Common myeloid progenitor, CD34-positive (primary cell): ENCODE data around the gene LRP4.

Experiments used
- CTCF ChIA-PET: fragments of 350-600 bp; sonication (Branson Sonifier 250); formaldehyde crosslinking; loops from one replicate; lab custom pipeline; 2021; ENCODE audit warnings: antibody characterized with exemption; lab: Charles Lee
- POLR2A ChIA-PET: fragments of 350-600 bp; sonication (Branson Sonifier 250); formaldehyde crosslinking; loops from one replicate; lab custom pipeline; 2021; ENCODE audit warnings: antibody characterized with exemption; lab: Charles Lee
- DNase-seq, 3 donors: peaks; one replicate each; pipeline versions ENCODE4 v3.0.0 to v3.0.0-alpha.2; 2013
- H3K27ac ChIP-seq, 2 experiments: 1 replicate in 1 of 2; 2 replicates in 1 of 2; pipeline ENCODE4 v1.7.0; 2013; ENCODE audit warnings: inconsistent platforms in 2 of 2, low read length in 2 of 2, mild to moderate bottlenecking in 2 of 2, low read depth in 1 of 2, moderate library complexity in 1 of 2; ENCODE audit not compliant: severe bottlenecking in 2 of 2, insufficient read depth in 1 of 2, poor library complexity in 1 of 2
- H3K27me3 ChIP-seq, 5 experiments: replicated peaks in 2 of 5; 1 replicate in 3 of 5; 2 replicates in 2 of 5; pipeline versions ENCODE4 v1.6.1 to v1.7.0; 2013; ENCODE audit warnings: low read length in 4 of 5, mild to moderate bottlenecking in 2 of 5, moderate library complexity in 2 of 5, inconsistent platforms in 1 of 5; ENCODE audit not compliant: insufficient read depth in 5 of 5, control insufficient read depth in 4 of 5
- H3K36me3 ChIP-seq, 4 experiments: 1 replicate in 2 of 4; 2 replicates in 2 of 4; pipeline versions ENCODE4 v1.6.1 to v1.7.0; 2013; ENCODE audit warnings: low read length in 3 of 4, control low read depth in 1 of 4, mild to moderate bottlenecking in 1 of 4; ENCODE audit not compliant: control insufficient read depth in 4 of 4, insufficient read depth in 4 of 4
- H3K4me1 ChIP-seq, 4 experiments: 1 replicate in 3 of 4; 2 replicates in 1 of 4; pipeline versions ENCODE4 v1.6.1 to v1.7.1; 2013; ENCODE audit warnings: low read length in 3 of 4, mild to moderate bottlenecking in 3 of 4, control low read depth in 1 of 4, inconsistent platforms in 1 of 4, moderate library complexity in 1 of 4; ENCODE audit not compliant: control insufficient read depth in 4 of 4, insufficient read depth in 4 of 4; ENCODE audit errors: control extremely low read depth in 1 of 4
- H3K4me3 ChIP-seq, 7 experiments: 1 replicate in 4 of 7; 2 replicates in 3 of 7; pipeline versions ENCODE4 v1.5.1 to v1.7.0; 2013; ENCODE audit warnings: mild to moderate bottlenecking in 7 of 7, low read length in 6 of 7, moderate library complexity in 6 of 7, inconsistent platforms in 2 of 7, low read depth in 2 of 7, control low read depth in 1 of 7; ENCODE audit not compliant: insufficient read depth in 4 of 7, control insufficient read depth in 1 of 7; ENCODE audit errors: extremely low read depth in 1 of 7
- H3K9me3 ChIP-seq, 5 experiments: 1 replicate in 4 of 5; 2 replicates in 1 of 5; pipeline versions ENCODE4 v1.6.1 to v1.7.1; 2013; ENCODE audit warnings: low read length in 4 of 5, mild to moderate bottlenecking in 2 of 5, inconsistent platforms in 1 of 5, low read depth in 1 of 5, moderate library complexity in 1 of 5; ENCODE audit not compliant: control insufficient read depth in 4 of 5, insufficient read depth in 2 of 5; ENCODE audit errors: control extremely low read depth in 1 of 5
- WGBS: methylation state at CpG from one replicate; pipeline ENCODE4 v1.1.5; 2013; ENCODE audit not compliant: insufficient coverage; 5-methylcytosine and 5-hydroxymethylcytosine counted together

Gene LRP4

GRCh38 chr11:46892109-46892508 lies 26.2 kb downstream of the LRP4 start:
- CTCF ChIA-PET, result interaction anchor here (1.1 to 10.4 kb wide), 7 partner anchors 9 to 270 kb away, joined by 4 to 106 read pairs (median 7); no protein-coding TSS in a partner anchor
- no peaks in the 10 kb centered on the region for H3K4me1 ChIP-seq
- H3K36me3 ChIP-seq, result no peaks in the 10 kb centered on the region
- H3K27me3 ChIP-seq, result no peaks in the 10 kb centered on the region
- no peak overlapping the region for H3K4me3 ChIP-seq
- POLR2A ChIA-PET, result interaction anchor here (0.6 to 0.8 kb wide), 2 partner anchors 13 to 92 kb away, joined by 3 to 8 read pairs; no protein-coding TSS in a partner anchor
- H3K27ac ChIP-seq, result no peak overlapping the region
- DNase-seq, result no peak
- no peaks in the 10 kb centered on the region for H3K9me3 ChIP-seq
- no CpG with 5 or more reads among the region's 2 CpGs for whole genome bisulfite sequencing

GRCh38 chr11:46890665-46891064 lies 27.7 kb downstream of the LRP4 start:
- WGBS, result 100% methylated on average over 1 of the region's 2 CpGs
- CTCF ChIA-PET, result interaction anchor here (1.0 to 10.4 kb wide), 5 partner anchors 11 to 272 kb away, joined by 3 to 106 read pairs (median 7); no protein-coding TSS in a partner anchor

GRCh38 chr11:46889689-46890475 lies 28.5 kb downstream of the LRP4 start:
- WGBS, result 69% methylated on average over 21 of the region's 23 CpGs
- ChIA-PET CTCF (interaction anchor here (1.0 to 10.4 kb wide), 4 partner anchors 14 to 273 kb away, joined by 3 to 106 read pairs (median 32); no protein-coding TSS in a partner anchor), POLR2A (no interaction called here)
- no peaks in the 10 kb centered on the region for H3K4me1 ChIP-seq
- H3K4me3 ChIP-seq, result no peak overlapping the region
- H3K27me3 ChIP-seq, result no peaks in the 10 kb centered on the region
- no peaks in the 10 kb centered on the region for H3K36me3 ChIP-seq
- no peak overlapping the region for H3K27ac ChIP-seq
- DNase-seq, result peak; percentile 78 to 88 (median 79)
- H3K9me3 ChIP-seq, result no peaks in the 10 kb centered on the region

More at GRCh38 chr11:46890665-46891064, 27.7 kb downstream of the LRP4 start:
- POLR2A ChIA-PET, result no interaction called here
- no peaks in the 10 kb centered on the region for H3K9me3 ChIP-seq
- no peak overlapping the region for H3K4me3 ChIP-seq
- H3K4me1 ChIP-seq, result no peaks in the 10 kb centered on the region
- DNase-seq, result no peak
- H3K36me3 ChIP-seq, result no peaks in the 10 kb centered on the region
- H3K27me3 ChIP-seq, result no peaks in the 10 kb centered on the region
- H3K27ac ChIP-seq, result no peak overlapping the region

- no peaks in the 10 kb centered on the region for H3K27me3 ChIP-seq
- DNase-seq, result no peak
- 93% methylated on average over 7 of the region's 7 CpGs for WGBS
- no peaks in the 10 kb centered on the region for H3K4me1 ChIP-seq
- no peaks in the 10 kb centered on the region for H3K9me3 ChIP-seq
- no peak overlapping the region for H3K4me3 ChIP-seq
- ChIA-PET POLR2A (no interaction called here), CTCF (interaction anchor here (0.7 to 10.4 kb wide), 3 partner anchors 9 to 274 kb away, joined by 3 to 106 read pairs (median 12); no protein-coding TSS in a partner anchor)
- H3K36me3 ChIP-seq, result no peaks in the 10 kb centered on the region
- H3K27ac ChIP-seq, result no peak overlapping the region
Measured at GRCh38 chr11:46889251-46889650, 29.1 kb downstream of the LRP4 start.

GRCh38 chr11:46888636-46889035 lies 29.7 kb downstream of the LRP4 start:
- DNase-seq, result no peak
- Histone ChIP-seq H3K27ac (no peak overlapping the region), H3K9me3 (no peaks in the 10 kb centered on the region), H3K27me3 (no peaks in the 10 kb centered on the region), H3K4me3 (no peak overlapping the region), H3K4me1 (no peaks in the 10 kb centered on the region), H3K36me3 (no peaks in the 10 kb centered on the region)
- WGBS, result 98% methylated on average over 5 of the region's 5 CpGs
- ChIA-PET CTCF (interaction anchor here (0.7 to 10.4 kb wide), 4 partner anchors 9 to 275 kb away, joined by 3 to 106 read pairs (median 8); no protein-coding TSS in a partner anchor), POLR2A (no interaction called here)

GRCh38 chr11:46886211-46886610 lies 32.1 kb downstream of the LRP4 start:
- Histone ChIP-seq H3K4me1 (no peaks in the 10 kb centered on the region), H3K4me3 (no peak overlapping the region), H3K27me3 (no peaks in the 10 kb centered on the region), H3K9me3 (no peaks in the 10 kb centered on the region), H3K27ac (no peak overlapping the region), H3K36me3 (no peaks in the 10 kb centered on the region)
- ChIA-PET CTCF (interaction anchor here (0.6 to 10.4 kb wide), 4 partner anchors 9 to 296 kb away, joined by 3 to 106 read pairs (median 4); no protein-coding TSS in a partner anchor), POLR2A (no interaction called here)
- 95% methylated on average over 11 of the region's 11 CpGs for WGBS
- no peak for DNase-seq

- no peaks in the 10 kb centered on the region for H3K9me3 ChIP-seq
- 92% methylated on average over 9 of the region's 10 CpGs for WGBS
- no peaks in the 10 kb centered on the region for H3K27me3 ChIP-seq
- POLR2A ChIA-PET, result no interaction called here
- CTCF ChIA-PET, result interaction anchor here (1.0 to 1.9 kb wide), 3 partner anchors 12 to 283 kb away, joined by 3 to 7 read pairs (median 7); no protein-coding TSS in a partner anchor
- H3K4me3 ChIP-seq, result no peak overlapping the region
- no peak overlapping the region for H3K27ac ChIP-seq
- no peak for DNase-seq
- no peaks in the 10 kb centered on the region for H3K36me3 ChIP-seq
- H3K4me1 ChIP-seq, result no peaks in the 10 kb centered on the region
Measured at GRCh38 chr11:46879056-46879585, 39.2 kb downstream of the LRP4 start.
